GM18909 (cell line): ENCODE data around the gene MLH1.

Experiments used
- ATAC-seq: cut with Tn5 transposase; IDR thresholded peaks from one replicate; pipeline ENCODE4 v1.9.1; 2021; ENCODE audit warnings: mild to moderate bottlenecking; ENCODE audit not compliant: unreplicated experiment, poor library complexity

The MLH1 gene

DNA sequence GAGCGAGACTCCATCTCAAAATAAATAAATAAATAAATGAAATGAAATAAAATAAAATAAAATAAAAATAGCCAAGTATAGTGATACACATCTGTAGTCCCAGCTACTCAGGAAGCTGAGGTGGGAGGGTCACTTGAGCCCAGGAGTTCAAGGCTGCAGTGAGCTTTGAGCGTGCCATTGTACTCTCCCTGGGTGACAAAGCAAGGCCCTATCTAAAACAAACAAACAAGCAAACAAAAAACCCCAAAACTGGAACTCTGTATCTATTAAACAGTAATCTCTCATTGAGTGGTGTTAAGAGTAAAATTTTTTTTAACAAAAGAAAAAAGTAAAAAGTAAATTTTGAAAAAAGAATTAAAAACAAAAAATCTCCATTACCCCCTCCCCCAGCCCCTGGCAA is 21.2 kb upstream of the MLH1 start:
- no peak for ATAC-seq

GRCh38 chr3:36973139-36973538 is 20.2 kb upstream of the MLH1 start:
- no peak for ATAC-seq

DNA sequence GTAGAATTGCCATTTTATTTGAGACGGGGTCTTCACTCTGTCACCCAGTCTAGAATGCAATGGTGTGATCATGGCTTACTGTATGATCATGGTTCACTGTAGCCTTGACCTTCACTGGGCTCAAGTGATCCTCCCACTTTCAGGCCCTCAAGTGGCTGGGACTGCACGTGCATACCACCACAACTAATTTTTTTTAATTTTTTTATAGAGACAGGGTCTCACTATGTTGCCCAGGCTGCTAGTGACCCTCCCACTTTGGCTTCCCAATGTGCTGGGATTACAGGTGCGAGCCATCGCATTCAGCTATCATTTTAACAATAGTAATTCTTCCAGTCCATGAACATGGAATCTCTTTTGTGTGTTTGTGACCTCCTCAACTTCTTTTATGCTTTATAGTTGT is 12.3 kb upstream of the MLH1 start:
- ATAC-seq, result no peak

- ATAC-seq, result no peak
Observed at GRCh38 chr3:36988356-36988755, 5.0 kb upstream of the MLH1 start.

GRCh38 chr3:36989005-36989404 is 4.3 kb upstream of the MLH1 start:
- ATAC-seq, result no peak

DNA sequence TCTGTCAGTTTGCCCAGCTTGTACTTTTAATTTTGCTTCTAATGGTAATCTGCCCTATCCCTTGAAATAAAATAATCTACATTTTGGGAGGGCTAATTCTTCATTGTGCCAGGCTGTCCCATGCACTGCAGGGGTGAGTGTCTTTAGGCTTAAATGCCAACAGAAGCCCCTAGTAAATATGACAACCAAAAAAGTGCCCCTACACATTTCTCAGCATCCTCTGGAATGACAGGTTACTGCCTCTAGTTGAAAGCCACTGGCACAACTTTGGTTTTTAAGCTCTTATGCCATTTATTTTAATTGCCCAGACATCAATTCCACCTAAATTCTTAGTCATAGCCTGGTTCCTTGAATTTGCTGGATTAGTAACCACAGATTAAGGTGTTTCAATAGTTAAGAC is 3.8 kb upstream of the MLH1 start:
- ATAC-seq, result no peak

- ATAC-seq, result no peak
Observed at GRCh38 chr3:36991147-36991546, 2.2 kb upstream of the MLH1 start.

- ATAC-seq, result no peak
Observed at GRCh38 chr3:36991923-36992805, 1.2 kb upstream of the MLH1 start.

DNA sequence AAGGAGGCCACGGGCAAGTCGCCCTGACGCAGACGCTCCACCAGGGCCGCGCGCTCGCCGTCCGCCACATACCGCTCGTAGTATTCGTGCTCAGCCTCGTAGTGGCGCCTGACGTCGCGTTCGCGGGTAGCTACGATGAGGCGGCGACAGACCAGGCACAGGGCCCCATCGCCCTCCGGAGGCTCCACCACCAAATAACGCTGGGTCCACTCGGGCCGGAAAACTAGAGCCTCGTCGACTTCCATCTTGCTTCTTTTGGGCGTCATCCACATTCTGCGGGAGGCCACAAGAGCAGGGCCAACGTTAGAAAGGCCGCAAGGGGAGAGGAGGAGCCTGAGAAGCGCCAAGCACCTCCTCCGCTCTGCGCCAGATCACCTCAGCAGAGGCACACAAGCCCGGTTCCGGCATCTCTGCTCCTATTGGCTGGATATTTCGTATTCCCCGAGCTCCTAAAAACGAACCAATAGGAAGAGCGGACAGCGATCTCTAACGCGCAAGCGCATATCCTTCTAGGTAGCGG is 452 bp upstream of the MLH1 start, which contains the start of gene EPM2AIP1:
TSS of gene EPM2AIP1 (minus strand) at position 326 of the 520 bp plus-strand sequence. CDS start at position 272, 54 bp downstream.
- peak; percentile 89 for ATAC-seq

- no peak for ATAC-seq
Observed at GRCh38 chr3:37014620-37015019, 21.3 kb downstream of the MLH1 start.

- ATAC-seq, result no peak
Observed at GRCh38 chr3:37015642-37016041, 22.3 kb downstream of the MLH1 start.

GRCh38 chr3:37016903-37017302 is 23.6 kb downstream of the MLH1 start:
- ATAC-seq, result no peak

DNA sequence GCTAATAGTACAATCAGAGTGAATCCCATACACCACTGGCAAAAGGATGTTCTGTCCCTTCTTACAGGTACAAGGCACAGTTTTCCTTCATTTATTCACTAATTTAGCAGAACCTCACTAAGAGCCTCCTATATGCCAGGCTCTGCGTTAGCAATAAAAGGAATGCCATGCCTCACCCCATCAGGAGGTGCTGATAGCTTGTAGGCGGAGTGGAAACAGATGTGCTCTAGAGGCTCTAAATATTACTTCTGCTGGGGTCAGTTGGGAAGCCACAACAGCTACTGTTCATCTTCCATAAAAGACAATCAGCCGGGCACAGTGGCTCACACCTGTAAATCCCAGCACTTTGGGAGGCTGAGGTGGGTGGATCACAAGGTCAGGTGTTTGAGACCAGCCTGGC is 24.4 kb downstream of the MLH1 start:
- ATAC-seq, result no peak

GRCh38 chr3:37024092-37024491 is 30.8 kb downstream of the MLH1 start:
- no peak for ATAC-seq

DNA sequence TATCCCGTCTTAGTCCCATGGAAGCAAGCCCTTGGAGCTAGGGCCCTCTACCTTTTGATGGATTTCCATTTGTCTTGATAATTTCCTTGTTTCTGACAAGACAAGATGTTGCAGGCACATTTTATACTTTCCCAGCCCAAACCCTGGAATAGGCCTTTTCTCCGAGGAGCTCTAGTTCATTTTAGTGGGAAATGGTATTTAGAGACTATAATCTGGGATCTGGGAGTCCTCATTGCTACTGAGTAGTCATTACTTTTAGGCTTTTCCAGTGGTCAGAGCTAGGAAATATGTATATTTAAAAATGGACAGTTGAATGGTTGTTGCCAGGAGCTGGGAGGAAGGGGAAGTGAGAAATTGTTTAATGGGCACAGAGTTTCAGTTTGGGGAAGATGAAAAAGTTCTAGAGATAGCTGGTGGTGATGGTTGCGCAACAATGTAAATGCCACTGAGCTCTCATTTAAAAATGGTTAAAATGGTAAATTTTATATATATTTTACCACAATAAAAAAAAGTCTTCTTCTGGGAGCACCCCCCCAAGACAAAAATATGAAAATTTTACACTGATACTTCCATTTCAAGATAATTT is 31.6 kb downstream of the MLH1 start:
- ATAC-seq, result peak; percentile 62

DNA sequence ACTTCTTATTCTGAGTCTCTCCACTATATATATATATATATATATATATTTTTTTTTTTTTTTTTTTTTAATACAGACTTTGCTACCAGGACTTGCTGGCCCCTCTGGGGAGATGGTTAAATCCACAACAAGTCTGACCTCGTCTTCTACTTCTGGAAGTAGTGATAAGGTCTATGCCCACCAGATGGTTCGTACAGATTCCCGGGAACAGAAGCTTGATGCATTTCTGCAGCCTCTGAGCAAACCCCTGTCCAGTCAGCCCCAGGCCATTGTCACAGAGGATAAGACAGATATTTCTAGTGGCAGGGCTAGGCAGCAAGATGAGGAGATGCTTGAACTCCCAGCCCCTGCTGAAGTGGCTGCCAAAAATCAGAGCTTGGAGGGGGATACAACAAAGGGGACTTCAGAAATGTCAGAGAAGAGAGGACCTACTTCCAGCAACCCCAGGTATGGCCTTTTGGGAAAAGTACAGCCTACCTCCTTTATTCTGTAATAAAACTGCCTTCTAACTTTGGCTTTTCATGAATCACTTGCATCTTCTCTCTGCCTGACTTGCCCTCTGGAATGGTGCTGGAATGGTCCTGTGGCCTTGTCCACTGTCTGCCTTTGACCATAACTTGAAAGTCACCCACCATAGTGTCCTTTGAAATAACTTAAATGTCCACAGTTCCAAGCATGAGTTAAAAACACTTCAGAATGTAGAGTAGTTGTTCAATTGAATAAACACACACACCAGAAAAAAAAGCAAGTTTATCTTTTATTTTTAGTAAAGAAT is 32.4 kb downstream of the MLH1 start:
- ATAC-seq, result no peak

DNA sequence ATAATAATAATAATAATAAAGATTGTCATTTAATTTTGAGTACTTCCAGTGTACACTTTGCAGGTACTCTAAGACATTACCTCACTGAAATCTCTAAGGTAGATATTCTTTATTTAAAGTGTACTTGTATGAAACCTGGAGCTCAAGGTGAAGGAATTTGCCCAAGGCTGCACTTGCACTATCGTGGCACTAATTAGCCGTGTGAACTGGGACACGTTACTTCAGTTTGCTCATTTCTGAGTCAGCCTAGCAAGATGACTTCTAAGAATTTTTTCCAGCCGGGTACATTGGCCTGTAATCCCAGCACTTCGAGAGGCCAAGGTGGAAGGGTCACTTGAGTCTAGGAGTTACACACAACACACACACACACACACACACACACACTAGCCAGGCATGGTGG is 33.5 kb downstream of the MLH1 start:
- ATAC-seq, result no peak

GRCh38 chr3:37028329-37028728 is 35.0 kb downstream of the MLH1 start:
- no peak for ATAC-seq

DNA sequence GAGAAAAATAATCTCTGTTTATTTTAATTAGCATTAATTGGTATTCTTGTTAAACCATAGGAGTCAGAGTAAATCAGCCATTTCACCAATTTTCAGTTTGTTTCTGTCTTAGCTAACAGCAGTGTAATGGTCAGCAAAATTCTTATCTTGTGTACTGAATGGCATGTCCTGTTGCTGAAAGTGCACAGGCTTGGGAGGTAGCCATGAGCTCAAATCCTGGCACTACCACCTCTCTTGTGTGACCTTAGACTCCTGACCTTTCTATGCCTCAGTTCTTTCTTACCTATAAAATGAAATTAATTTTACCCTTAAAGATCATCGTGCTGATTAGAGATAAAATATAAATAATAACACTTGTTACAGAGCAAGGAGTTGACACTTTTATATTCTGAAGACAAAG is 35.8 kb downstream of the MLH1 start:
- ATAC-seq, result no peak

- ATAC-seq, result no peak
Observed at GRCh38 chr3:37029516-37030163, 36.3 kb downstream of the MLH1 start.
